Measurements from ENCODE around the gene ADAP1.
"Not testable (repeated sequence)": the region's sequence is repeated elsewhere in the genome, so short reads cannot be mapped to it uniquely, and the experiment has no call there.

ADAP1 gene

GRCh38 chr7:881441-882234 is 72.8 kb downstream of the ADAP1 start:
- no peak for DNase-seq (ENCODE audit: low spot score)

DNA sequence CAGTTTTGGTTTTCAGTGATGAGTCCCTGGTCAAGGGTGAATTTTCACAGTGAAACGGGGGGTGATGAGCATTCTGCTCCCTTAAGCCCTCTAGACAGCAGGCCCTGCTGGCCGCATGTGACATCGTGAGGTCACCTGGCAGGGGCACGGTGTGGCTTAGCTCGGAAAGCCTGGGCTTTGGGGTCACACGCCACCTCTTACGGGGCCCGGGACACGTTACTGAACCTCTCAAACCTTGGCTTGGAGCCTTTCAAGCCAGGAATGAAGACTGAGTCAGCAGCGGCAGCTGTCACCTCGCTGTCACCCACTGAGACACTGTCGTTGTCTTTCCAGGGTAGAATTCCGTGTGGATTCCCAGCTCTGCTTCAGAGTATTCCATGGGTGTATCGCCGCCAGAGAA is 74.0 kb downstream of the ADAP1 start:
- DNase-seq (ENCODE audit: low spot score): no peak

GRCh38 chr7:879706-880105 is 74.8 kb downstream of the ADAP1 start:
- no peak for DNase-seq (ENCODE audit: low spot score)

DNA sequence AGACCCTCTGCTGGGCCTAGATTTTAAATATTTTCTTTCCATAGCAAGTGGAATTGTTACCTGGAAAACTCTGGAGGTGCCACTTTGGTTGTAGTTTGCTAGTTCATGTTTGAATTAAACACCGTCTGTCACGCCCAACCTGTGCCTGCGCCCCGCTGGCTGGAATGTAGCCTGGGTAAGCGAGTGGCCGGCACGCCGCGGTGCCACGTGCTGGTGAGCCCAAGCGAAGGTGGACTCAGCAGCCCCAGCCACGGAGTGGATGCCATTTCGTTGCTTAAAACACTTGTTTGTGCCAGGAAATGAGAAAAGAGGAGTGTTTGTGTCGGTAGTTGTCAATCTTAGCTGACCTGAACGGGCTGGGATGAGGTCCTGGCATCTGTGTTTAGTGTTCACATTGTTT is 75.4 kb downstream of the ADAP1 start:
- DNase-seq (ENCODE audit: low spot score): no peak

- DNase-seq (ENCODE audit: low spot score): no peak
Observed at GRCh38 chr7:877312-878232, 76.9 kb downstream of the ADAP1 start.

DNA sequence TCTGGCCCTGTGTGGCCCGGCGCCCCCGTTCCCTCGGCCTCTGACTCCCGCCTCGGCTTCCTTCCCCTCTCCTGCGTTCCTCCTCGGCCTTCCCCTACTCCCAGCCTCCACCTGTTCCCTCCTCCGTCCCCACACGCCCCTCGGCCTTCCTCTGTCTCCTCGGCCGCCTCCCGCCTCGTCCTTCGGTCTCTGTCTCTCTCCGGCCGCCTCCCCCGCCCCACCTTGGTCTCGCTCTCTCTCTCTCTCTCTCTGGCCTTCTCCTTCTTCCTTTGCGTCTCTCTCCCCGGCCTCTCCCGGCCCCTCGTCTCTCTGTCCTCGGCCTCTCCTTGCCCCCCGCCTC is 77.5 kb downstream of the ADAP1 start:
- DNase-seq (ENCODE audit: low spot score): no peak

GRCh38 chr7:876077-876971 is 78.2 kb downstream of the ADAP1 start, which contains the start of gene GET4:
Gene GET4 (plus strand): TSS chr7:876554. CDS start chr7:876646, 92 bp downstream.
- peak; percentile 96 for DNase-seq (ENCODE audit: low spot score)

GRCh38 chr7:875476-876076 is 78.9 kb downstream of the ADAP1 start:
- no peak for DNase-seq (ENCODE audit: low spot score)

GRCh38 chr7:875051-875450 is 79.4 kb downstream of the ADAP1 start:
- no peak for DNase-seq (ENCODE audit: low spot score)

GRCh38 chr7:874031-874749 is 80.3 kb downstream of the ADAP1 start:
- DNase-seq (ENCODE audit: low spot score): no peak

DNA sequence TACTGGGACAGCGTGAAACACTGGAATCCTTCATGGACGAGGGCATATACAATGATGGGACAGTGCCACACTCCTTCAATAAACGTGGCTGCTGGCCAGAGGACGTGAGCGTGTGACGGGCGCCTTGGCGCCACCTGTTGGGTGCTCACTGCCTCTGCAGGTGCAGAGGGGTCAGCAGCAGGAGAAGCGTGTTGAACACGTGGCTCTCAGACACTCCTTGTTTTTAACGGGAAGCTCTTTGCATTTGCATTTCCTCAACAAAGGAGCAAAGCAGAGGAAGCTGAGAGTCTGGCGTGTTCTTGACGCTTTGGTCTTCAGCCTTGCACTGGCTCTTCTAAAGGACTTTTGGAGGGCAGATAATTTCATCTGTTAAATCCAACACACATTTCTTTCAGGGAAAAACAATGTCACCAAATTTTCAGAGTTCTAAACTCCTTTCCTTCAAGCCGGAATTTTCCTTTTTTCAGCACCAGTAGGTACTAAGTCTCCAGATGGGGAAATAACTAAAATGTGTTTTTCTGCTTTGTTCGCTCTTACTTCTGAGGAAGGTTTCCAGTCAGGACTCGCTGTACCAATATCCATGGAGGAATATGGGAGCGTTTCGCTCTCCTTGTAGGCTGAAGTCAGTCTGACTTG is 81.0 kb downstream of the ADAP1 start:
- DNase-seq (ENCODE audit: low spot score): peak; percentile 78

GRCh38 chr7:872685-873084 is 81.8 kb downstream of the ADAP1 start:
- DNase-seq (ENCODE audit: low spot score): not testable (repeated sequence)

DNA sequence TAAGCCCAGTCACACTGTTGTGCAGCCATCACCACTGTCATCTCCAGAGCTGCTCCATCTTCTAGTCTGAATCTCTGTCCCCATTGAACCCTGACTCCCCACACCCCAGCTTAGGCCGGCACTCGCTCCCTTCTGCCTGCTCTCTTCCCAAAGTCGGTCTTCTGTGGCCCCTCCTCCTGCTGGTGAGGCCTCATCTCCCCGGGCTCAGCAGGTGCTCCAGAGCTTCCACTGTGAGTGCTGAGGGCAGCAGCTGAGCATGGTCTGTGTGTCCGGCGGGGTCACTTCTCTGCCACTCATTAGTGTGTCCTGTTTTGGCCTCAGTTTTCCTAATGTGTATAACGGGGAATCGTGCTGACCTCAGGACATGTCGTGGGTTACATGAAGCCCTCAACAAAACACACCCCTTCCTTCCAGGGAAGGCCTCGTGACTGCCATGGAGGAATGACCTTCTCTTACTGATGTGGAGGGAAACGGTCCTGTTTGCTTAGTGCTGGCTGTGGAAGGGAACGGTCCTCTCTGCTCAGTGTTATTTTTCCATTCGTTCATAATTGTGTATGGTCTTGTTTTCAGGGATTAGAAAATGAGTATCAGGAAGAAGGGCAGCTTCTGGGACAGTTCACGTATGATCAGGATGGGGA is 82.5 kb downstream of the ADAP1 start:
- DNase-seq (ENCODE audit: low spot score): no peak

DNA sequence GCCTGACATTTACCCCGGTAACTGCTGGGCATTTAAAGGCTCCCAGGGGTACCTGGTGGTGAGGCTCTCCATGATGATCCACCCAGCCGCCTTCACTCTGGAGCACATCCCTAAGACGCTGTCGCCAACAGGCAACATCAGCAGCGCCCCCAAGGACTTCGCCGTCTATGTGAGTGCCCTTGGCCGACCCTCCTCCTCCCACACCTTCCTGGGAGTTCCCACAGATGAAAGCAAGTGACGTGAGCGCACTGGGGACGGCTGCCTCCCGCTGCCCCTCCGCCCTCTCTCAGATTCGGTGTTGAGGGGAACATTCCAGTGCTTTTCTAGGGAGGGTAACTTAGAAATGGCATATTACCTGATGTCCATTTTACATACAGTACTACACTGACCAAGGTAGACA is 85.1 kb downstream of the ADAP1 start:
- no peak for DNase-seq (ENCODE audit: low spot score)

DNA sequence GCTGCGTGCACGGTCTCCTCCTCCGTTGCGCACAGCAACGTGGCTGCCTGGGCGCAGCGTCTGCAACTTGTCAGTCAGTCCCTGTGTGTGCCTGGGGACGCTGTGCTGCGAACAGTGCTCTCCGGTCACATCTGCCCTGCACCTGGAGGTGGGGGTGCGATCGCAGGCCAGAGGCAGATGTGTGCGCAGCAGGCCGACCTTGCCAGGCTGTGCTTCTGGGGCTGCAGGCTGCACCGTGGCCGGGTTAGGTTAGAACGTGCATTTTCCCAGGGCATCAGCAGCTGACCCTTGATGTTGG is 86.3 kb downstream of the ADAP1 start:
- DNase-seq (ENCODE audit: low spot score): no peak

DNA sequence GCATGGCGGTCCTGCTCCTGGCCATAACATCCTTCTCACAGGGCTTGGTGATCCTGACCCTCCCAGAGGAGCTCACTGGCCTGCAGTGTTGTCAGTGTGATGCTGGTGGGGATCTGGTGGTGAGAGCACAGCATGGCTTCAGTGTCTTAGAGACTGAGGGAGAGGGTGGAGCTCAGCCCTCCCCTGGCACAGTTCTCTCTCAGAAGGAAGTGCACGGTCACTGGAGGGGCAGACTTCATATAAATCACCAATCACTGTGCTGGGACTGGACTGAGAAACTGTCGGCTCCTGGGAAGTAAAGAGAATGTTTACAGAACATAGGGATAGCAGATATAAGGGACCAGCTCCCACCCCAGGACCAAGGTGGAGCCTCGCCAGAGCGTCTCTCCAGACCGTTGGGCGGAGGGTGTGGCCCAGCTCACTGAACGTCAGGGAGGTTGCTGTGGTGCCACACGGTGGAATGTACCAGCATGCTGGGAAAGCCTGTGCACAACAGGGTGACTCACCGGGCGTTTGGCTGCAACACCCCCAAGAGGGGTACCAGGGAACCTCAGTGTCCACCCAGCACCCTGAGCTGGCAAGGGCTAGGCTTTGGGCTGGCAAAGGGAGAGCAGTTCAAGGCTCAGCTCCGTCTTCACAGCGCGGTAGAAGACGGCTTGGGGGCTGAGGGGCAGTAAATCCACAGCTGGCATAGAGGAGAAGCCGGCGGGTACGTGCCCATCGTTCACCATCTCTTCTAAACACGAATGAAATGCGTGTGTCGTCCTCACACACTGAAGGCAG is 86.9 kb downstream of the ADAP1 start:
- DNase-seq (ENCODE audit: low spot score): no peak

- DNase-seq (ENCODE audit: low spot score): no peak
Observed at GRCh38 chr7:867001-867405, 87.5 kb downstream of the ADAP1 start.

GRCh38 chr7:865921-866320 is 88.6 kb downstream of the ADAP1 start:
- no peak for DNase-seq (ENCODE audit: low spot score)

DNA sequence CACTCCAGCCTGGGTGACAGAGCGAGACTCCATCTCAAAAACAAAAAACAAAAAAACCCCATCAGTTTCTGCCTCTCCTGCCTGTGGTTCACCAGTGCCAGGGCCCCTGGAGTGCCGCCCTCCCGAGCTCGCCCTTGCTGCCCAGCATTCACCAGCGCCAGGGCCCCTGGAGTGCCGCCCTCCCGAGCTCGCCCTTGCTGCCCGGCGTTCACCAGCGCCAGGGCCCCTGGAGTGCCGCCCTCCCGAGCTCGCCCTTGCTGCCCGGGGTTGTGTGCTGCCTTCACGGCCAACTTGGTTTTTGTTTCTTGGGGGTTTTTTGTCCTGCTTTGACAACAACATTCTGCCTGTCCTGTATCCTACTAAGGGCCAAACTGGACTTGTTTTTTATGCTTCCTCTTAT is 91.4 kb downstream of the ADAP1 start:
- no peak for DNase-seq (ENCODE audit: low spot score)

All from left forelimb (tissue), 1 donor.